Measurements from ENCODE around the gene DNAAF5.

- TF ChIP-seq MAX (IDR thresholded peaks at IDR 0.05) (no peak), CEBPB (IDR thresholded peaks at IDR 0.05) (no peak), REST (IDR thresholded peaks at IDR 0.05; ENCODE audit: low read depth) (no peak), YY1 (IDR thresholded peaks at IDR 0.05; ENCODE audit: low read depth) (no peak), TAF1 (IDR thresholded peaks at IDR 0.05; ENCODE audit: low read depth) (no peak), RAD21 (IDR thresholded peaks at IDR 0.05; ENCODE audit: low read depth) (no peak), FOXM1 (IDR thresholded peaks at IDR 0.05; ENCODE audit: borderline replicate concordance, low read depth) (no peak), TEAD4 (IDR thresholded peaks at IDR 0.05) (no peak), EGR1 (IDR thresholded peaks at IDR 0.05) (no peak)
Measured at GRCh38 chr7:825386-825785, 98.9 kb downstream of the DNAAF5 start.
